ENCODE measurements around the gene PTER. TPM values are rescaled to one million over a fixed set of nuclear protein-coding genes. Genes with fewer than 3 reads are reported as not detected.

The PTER gene
- total RNA-seq, 1 donor from 2014 or later: 7.8 TPM

GRCh38 chr10:16544099-16544498, 107.3 kb downstream of the PTER start:
- H3K4me1 Mint-ChIP-seq: no peaks in the 10 kb centered on the region
- peaks cover 57% of the 10 kb centered on the region for H3K27me3 Mint-ChIP-seq (ENCODE audit: low read depth)
- H3K4me3 Mint-ChIP-seq: no peak overlapping the region
- no peaks in the 10 kb centered on the region for H3K36me3 Mint-ChIP-seq (ENCODE audit: low read depth)
- no peak for TF ChIP-seq CTCF (conservative IDR thresholded peaks at IDR 0.05)
- H3K27ac Mint-ChIP-seq (ENCODE audit: unreplicated experiment): no peak overlapping the region
- no peaks in the 10 kb centered on the region for H3K9me3 Mint-ChIP-seq
- no peak for DNase-seq (ENCODE audit: low read depth, low spot score)

- Mint-ChIP-seq H3K27ac (ENCODE audit: unreplicated experiment) (no peak overlapping the region), H3K4me3 (no peak overlapping the region), H3K9me3 (no peaks in the 10 kb centered on the region), H3K36me3 (ENCODE audit: low read depth) (no peaks in the 10 kb centered on the region), H3K4me1 (no peaks in the 10 kb centered on the region), H3K27me3 (ENCODE audit: low read depth) (peaks cover 53% of the 10 kb centered on the region)
- no peak for TF ChIP-seq CTCF (conservative IDR thresholded peaks at IDR 0.05)
- DNase-seq (ENCODE audit: low read depth, low spot score): no peak
These were observed 107.8 kb downstream of the PTER start for GRCh38 chr10:16544591-16544990.

GRCh38 chr10:16545116-16545736, 108.4 kb downstream of the PTER start:
- Mint-ChIP-seq H3K27ac (ENCODE audit: unreplicated experiment) (no peak overlapping the region), H3K27me3 (ENCODE audit: low read depth) (peaks cover 52% of the 10 kb centered on the region), H3K4me1 (no peaks in the 10 kb centered on the region), H3K9me3 (no peaks in the 10 kb centered on the region), H3K4me3 (no peak overlapping the region), H3K36me3 (ENCODE audit: low read depth) (no peaks in the 10 kb centered on the region)
- TF ChIP-seq CTCF (conservative IDR thresholded peaks at IDR 0.05): peak; percentile 75
- DNase-seq (ENCODE audit: low read depth, low spot score): no peak

- Mint-ChIP-seq H3K27ac (ENCODE audit: unreplicated experiment) (no peak overlapping the region), H3K36me3 (ENCODE audit: low read depth) (no peaks in the 10 kb centered on the region), H3K9me3 (no peaks in the 10 kb centered on the region), H3K4me1 (no peaks in the 10 kb centered on the region), H3K4me3 (no peak overlapping the region), H3K27me3 (ENCODE audit: low read depth) (peaks cover 46% of the 10 kb centered on the region)
- TF ChIP-seq CTCF (conservative IDR thresholded peaks at IDR 0.05): no peak
- DNase-seq (ENCODE audit: low read depth, low spot score): no peak
These were observed 111.2 kb downstream of the PTER start for GRCh38 chr10:16547973-16548372.

- H3K27me3 Mint-ChIP-seq (ENCODE audit: low read depth): peaks cover 48% of the 10 kb centered on the region
- no peak for TF ChIP-seq CTCF (conservative IDR thresholded peaks at IDR 0.05)
- H3K27ac Mint-ChIP-seq (ENCODE audit: unreplicated experiment): no peak overlapping the region
- DNase-seq (ENCODE audit: low read depth, low spot score): no peak
- no peaks in the 10 kb centered on the region for H3K4me1 Mint-ChIP-seq
- H3K4me3 Mint-ChIP-seq: no peak overlapping the region
- peaks cover 3% of the 10 kb centered on the region for H3K9me3 Mint-ChIP-seq
- no peaks in the 10 kb centered on the region for H3K36me3 Mint-ChIP-seq (ENCODE audit: low read depth)
These were observed 122.5 kb downstream of the PTER start for GRCh38 chr10:16559236-16559773.
